Liver (tissue), 9 donors: ENCODE data around the gene PEX16. TPM values are rescaled to one million over a fixed set of nuclear protein-coding genes. Genes with fewer than 3 reads are reported as not detected.
A peak's percentile ranks its signal among the peaks of the same experiment; 100 is the strongest.

ENCODE experiments used
- DNase-seq: peaks from one replicate; pipeline ENCODE4 v3.0.0-alpha.2; 2017; ENCODE audit warnings: low spot score
- H3K27ac ChIP-seq, 2 donors: one replicate each; pipeline ENCODE4 v1.7.0; 2013; ENCODE audit warnings: inconsistent platforms in 2 of 2, low read length in 2 of 2, control low read depth in 1 of 2, low read depth in 1 of 2, mild to moderate bottlenecking in 1 of 2
- H3K27me3 ChIP-seq, 4 donors: one replicate each; pipeline versions ENCODE4 v1.6.1 to v1.7.0; 2013; ENCODE audit warnings: low read length in 3 of 4, inconsistent platforms in 1 of 4, mild to moderate bottlenecking in 1 of 4, moderate library complexity in 1 of 4; ENCODE audit not compliant: control insufficient read depth in 4 of 4, insufficient read depth in 4 of 4
- H3K36me3 ChIP-seq, 4 donors: one replicate each; pipeline versions ENCODE4 v1.6.1 to v1.7.0; 2013; ENCODE audit warnings: low read length in 3 of 4, mild to moderate bottlenecking in 3 of 4, low read depth in 1 of 4, moderate library complexity in 1 of 4; ENCODE audit not compliant: control insufficient read depth in 4 of 4, insufficient read depth in 3 of 4
- H3K4me1 ChIP-seq, 4 donors: one replicate each; pipeline versions ENCODE4 v1.6.1 to v1.7.0; 2013; ENCODE audit warnings: low read length in 3 of 4, mild to moderate bottlenecking in 3 of 4, moderate library complexity in 1 of 4; ENCODE audit not compliant: control insufficient read depth in 4 of 4, insufficient read depth in 4 of 4
- H3K4me3 ChIP-seq, 3 donors: one replicate each; pipeline versions ENCODE4 v1.6.1 to v1.7.0; 2013; ENCODE audit warnings: low read length in 3 of 3, control low read depth in 1 of 3, low read depth in 1 of 3, mild to moderate bottlenecking in 1 of 3
- H3K9ac ChIP-seq, 2 donors: one replicate each; pipeline ENCODE4 v1.7.0; 2013; ENCODE audit warnings: low read length in 2 of 2, mild to moderate bottlenecking in 2 of 2, moderate library complexity in 2 of 2, control low read depth in 1 of 2, low read depth in 1 of 2
- H3K9me3 ChIP-seq, 4 donors: one replicate each; pipeline versions ENCODE4 v1.6.1 to v1.7.0; 2013; ENCODE audit warnings: low read length in 3 of 4; ENCODE audit not compliant: control insufficient read depth in 4 of 4
- FOXA1 ChIP-seq: IDR thresholded peaks from 2 replicates; pipeline ENCODE4 v1.6.1; 2016; ENCODE audit warnings: antibody characterized with exemption
- FOXA2 ChIP-seq: IDR thresholded peaks from 2 replicates; pipeline ENCODE4 v1.6.1; 2016; ENCODE audit warnings: antibody characterized with exemption
- GABPA ChIP-seq, 2 donors: IDR thresholded peaks in 1 of 2; conservative IDR thresholded peaks in 1 of 2; 2 replicates each; pipeline ENCODE4 v1.6.1; 2016; ENCODE audit warnings: antibody characterized with exemption in 2 of 2, mild to moderate bottlenecking in 1 of 2, moderate library complexity in 1 of 2
- HNF4A ChIP-seq, 2 donors: conservative IDR thresholded peaks; 2 replicates each; pipeline ENCODE4 v1.6.1; 2016; ENCODE audit warnings: antibody characterized with exemption in 2 of 2, mild to moderate bottlenecking in 2 of 2
- JUND ChIP-seq, 2 donors: IDR thresholded peaks; 2 replicates each; pipeline ENCODE4 v1.6.1; 2016; ENCODE audit warnings: antibody characterized with exemption in 2 of 2
- NR2F2 ChIP-seq: IDR thresholded peaks from 2 replicates; pipeline ENCODE4 v1.6.1; 2016; ENCODE audit warnings: antibody characterized with exemption
- RAD21 ChIP-seq, 2 donors: IDR thresholded peaks; 2 replicates each; pipeline ENCODE4 v1.6.1; 2016; ENCODE audit warnings: antibody characterized with exemption in 2 of 2, mild to moderate bottlenecking in 2 of 2
- RXRA ChIP-seq, 2 donors: IDR thresholded peaks; 2 replicates each; pipeline ENCODE4 v1.6.1; 2017 to 2018; ENCODE audit warnings: antibody characterized with exemption in 2 of 2, mild to moderate bottlenecking in 1 of 2
- YY1 ChIP-seq: IDR thresholded peaks from 2 replicates; pipeline ENCODE4 v1.6.1; 2016; ENCODE audit warnings: antibody characterized with exemption, mild to moderate bottlenecking
- WGBS: extraction: QIAGEN DNeasy Blood & Tissue Kit; methylation state at CpG from one replicate; pipeline ENCODE4 v1.1.7; 2013; 5-methylcytosine and 5-hydroxymethylcytosine counted together
- polyA plus RNA-seq, 2 donors: library from polyadenylated mRNA; stranded (reverse) in 1 of 2; unstranded in 1 of 2; fragments of 200-250 nt in 1 of 2; fragments of >200 nt in 1 of 2; fragmentation: Nextera tagmentation in 1 of 2; extraction: Ambion mirVana in 1 of 2; gene quantifications; one replicate each; pipeline versions ENCODE4 v1.2.1 to v1.2.3, GENCODE V29; 2013 to 2015
- total RNA-seq, 2 donors: library from RNA; depleted of rRNA; stranded (reverse); fragments of >200 nt; gene quantifications; one replicate each; pipeline ENCODE4 v1.2.3, GENCODE V29; 2014
- TF ChIP-seq, protein P1 (sequence below): IDR thresholded peaks from 2 replicates; pipeline ENCODE4 v1.6.1; 2016; ENCODE audit warnings: antibody characterized with exemption
- TF ChIP-seq, protein P2 (sequence below): IDR thresholded peaks from 2 replicates; pipeline ENCODE4 v1.6.1; 2016; ENCODE audit warnings: antibody characterized with exemption
- TF ChIP-seq, protein P3 (sequence below): IDR thresholded peaks from 2 replicates; pipeline ENCODE4 v1.6.1; 2016; ENCODE audit warnings: antibody characterized with exemption, mild to moderate bottlenecking
- TF ChIP-seq, protein P4 (sequence below): fragments of 150-350 bp; IDR thresholded peaks from 2 replicates; pipeline ENCODE4 v1.5.1; 2017; ENCODE audit warnings: improper control_type of control experiment, low read depth, low read length; ENCODE audit not compliant: missing input control
- donor health status: healthy.
- donor health status: healthy.
- donor health status: healthy.
- donor health status: healthy.
- donor health status: healthy.

PEX16 gene
- total and polyA plus RNA-seq, 4 donors = 18.8 to 41.2 (median 29.8) TPM

DNA sequence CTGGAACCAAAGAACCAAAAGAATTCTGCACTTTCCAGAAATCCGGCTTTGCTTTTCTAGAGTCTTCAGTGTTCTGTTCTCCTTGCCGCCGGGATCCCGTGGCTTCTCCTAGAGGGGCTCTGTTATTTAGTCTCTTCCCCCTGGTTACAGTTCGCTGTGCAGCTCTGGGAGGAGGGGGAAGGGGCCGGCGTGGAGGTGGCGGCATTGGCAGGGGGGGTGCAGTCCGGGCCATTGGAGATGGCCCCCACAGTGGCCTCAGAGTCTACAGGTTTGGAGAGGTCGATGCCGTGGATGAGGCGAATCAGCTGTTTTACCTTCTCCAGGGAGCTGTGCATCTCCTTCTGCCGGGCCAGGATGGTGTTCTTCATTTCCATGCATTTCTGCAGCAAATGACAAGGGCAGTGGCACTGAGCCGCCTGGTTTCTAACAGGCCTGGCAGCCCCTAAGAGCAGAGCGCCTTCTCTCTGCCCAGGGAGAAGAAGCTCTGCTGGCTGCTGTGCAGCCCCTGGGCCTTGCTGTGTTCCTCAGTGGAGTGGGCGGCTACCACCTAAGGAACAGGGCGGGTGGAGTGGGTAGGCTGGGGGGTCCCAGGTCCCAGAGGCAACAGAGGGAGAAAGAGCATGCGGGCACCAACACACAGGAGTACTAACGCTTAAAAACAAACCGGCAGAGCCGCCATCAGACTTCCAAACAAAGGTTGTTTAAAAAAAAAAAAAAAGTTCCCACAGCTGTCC, 16.3 kb upstream of the PEX16 start:
- no peak for TF ChIP-seq RAD21 (IDR thresholded peaks at IDR 0.05)
- TF ChIP-seq, protein P1, sequence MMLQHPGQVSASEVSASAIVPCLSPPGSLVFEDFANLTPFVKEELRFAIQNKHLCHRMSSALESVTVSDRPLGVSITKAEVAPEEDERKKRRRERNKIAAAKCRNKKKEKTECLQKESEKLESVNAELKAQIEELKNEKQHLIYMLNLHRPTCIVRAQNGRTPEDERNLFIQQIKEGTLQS = no peak
- TF ChIP-seq JUND (IDR thresholded peaks at IDR 0.05) = no peak
- TF ChIP-seq, protein P2, sequence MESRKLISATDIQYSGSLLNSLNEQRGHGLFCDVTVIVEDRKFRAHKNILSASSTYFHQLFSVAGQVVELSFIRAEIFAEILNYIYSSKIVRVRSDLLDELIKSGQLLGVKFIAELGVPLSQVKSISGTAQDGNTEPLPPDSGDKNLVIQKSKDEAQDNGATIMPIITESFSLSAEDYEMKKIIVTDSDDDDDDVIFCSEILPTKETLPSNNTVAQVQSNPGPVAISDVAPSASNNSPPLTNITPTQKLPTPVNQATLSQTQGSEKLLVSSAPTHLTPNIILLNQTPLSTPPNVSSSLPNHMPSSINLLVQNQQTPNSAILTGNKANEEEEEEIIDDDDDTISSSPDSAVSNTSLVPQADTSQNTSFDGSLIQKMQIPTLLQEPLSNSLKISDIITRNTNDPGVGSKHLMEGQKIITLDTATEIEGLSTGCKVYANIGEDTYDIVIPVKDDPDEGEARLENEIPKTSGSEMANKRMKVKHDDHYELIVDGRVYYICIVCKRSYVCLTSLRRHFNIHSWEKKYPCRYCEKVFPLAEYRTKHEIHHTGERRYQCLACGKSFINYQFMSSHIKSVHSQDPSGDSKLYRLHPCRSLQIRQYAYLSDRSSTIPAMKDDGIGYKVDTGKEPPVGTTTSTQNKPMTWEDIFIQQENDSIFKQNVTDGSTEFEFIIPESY = no peak
- TF ChIP-seq, protein P3, sequence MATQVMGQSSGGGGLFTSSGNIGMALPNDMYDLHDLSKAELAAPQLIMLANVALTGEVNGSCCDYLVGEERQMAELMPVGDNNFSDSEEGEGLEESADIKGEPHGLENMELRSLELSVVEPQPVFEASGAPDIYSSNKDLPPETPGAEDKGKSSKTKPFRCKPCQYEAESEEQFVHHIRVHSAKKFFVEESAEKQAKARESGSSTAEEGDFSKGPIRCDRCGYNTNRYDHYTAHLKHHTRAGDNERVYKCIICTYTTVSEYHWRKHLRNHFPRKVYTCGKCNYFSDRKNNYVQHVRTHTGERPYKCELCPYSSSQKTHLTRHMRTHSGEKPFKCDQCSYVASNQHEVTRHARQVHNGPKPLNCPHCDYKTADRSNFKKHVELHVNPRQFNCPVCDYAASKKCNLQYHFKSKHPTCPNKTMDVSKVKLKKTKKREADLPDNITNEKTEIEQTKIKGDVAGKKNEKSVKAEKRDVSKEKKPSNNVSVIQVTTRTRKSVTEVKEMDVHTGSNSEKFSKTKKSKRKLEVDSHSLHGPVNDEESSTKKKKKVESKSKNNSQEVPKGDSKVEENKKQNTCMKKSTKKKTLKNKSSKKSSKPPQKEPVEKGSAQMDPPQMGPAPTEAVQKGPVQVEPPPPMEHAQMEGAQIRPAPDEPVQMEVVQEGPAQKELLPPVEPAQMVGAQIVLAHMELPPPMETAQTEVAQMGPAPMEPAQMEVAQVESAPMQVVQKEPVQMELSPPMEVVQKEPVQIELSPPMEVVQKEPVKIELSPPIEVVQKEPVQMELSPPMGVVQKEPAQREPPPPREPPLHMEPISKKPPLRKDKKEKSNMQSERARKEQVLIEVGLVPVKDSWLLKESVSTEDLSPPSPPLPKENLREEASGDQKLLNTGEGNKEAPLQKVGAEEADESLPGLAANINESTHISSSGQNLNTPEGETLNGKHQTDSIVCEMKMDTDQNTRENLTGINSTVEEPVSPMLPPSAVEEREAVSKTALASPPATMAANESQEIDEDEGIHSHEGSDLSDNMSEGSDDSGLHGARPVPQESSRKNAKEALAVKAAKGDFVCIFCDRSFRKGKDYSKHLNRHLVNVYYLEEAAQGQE = no peak
- no peak for TF ChIP-seq FOXA1
- TF ChIP-seq NR2F2 = no peak
- TF ChIP-seq YY1 = no peak
- TF ChIP-seq, protein P4, sequence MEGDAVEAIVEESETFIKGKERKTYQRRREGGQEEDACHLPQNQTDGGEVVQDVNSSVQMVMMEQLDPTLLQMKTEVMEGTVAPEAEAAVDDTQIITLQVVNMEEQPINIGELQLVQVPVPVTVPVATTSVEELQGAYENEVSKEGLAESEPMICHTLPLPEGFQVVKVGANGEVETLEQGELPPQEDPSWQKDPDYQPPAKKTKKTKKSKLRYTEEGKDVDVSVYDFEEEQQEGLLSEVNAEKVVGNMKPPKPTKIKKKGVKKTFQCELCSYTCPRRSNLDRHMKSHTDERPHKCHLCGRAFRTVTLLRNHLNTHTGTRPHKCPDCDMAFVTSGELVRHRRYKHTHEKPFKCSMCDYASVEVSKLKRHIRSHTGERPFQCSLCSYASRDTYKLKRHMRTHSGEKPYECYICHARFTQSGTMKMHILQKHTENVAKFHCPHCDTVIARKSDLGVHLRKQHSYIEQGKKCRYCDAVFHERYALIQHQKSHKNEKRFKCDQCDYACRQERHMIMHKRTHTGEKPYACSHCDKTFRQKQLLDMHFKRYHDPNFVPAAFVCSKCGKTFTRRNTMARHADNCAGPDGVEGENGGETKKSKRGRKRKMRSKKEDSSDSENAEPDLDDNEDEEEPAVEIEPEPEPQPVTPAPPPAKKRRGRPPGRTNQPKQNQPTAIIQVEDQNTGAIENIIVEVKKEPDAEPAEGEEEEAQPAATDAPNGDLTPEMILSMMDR = no peak
- no peak overlapping the region for H3K27ac ChIP-seq
- WGBS = 77% methylated on average over 21 of the region's 21 CpGs
- H3K9ac ChIP-seq = no peak overlapping the region
- H3K9me3 ChIP-seq = no peaks in the 10 kb centered on the region
- H3K36me3 ChIP-seq = peaks cover 2 to 15% (median 6%) of the 10 kb centered on the region in 4 donors
- no peak for DNase-seq
- no peak overlapping the region for H3K4me3 ChIP-seq
- no peaks in the 10 kb centered on the region for H3K27me3 ChIP-seq
- H3K4me1 ChIP-seq = peaks cover 10 to 23% (median 20%) of the 10 kb centered on the region in 4 donors

DNA sequence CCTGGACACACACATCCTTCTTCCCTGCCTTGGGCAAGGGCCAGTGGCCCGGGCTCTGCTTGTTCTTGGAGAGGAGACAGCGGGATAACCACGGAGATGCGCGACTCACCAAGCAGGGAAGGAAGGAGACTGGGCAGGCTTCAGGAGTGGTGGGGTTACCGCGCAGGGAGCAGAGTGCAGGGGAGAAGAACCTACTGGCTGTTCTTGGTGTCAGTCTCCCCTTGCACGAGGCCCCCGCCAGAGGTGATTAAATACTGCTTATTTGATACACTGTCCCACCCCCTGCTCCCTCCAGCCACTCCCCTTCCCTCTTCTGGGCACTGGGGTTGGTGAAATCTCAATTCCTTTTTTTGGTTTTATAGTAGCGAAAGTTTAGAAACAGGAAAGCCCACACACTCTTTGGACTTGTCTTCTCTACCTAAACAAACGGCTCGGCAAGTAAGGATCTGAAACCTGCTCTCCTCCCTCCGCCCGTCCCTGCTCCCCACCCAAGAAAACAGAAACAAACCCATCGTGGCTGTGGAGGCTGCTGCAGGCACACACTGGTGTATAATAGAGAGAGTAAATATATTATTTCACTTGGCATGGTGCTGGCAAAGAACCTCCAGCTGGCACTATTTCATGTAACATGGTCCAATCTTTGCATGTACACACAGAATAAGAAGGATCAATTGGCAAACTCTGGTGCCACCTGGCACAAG, 15.6 kb upstream of the PEX16 start:
- H3K4me1 ChIP-seq = peaks cover 10 to 23% (median 20%) of the 10 kb centered on the region in 4 donors
- no peak for DNase-seq
- no peak overlapping the region for H3K9ac ChIP-seq
- no peak overlapping the region for H3K27ac ChIP-seq
- H3K27me3 ChIP-seq = no peaks in the 10 kb centered on the region
- no peaks in the 10 kb centered on the region for H3K9me3 ChIP-seq
- no peak overlapping the region for H3K4me3 ChIP-seq
- H3K36me3 ChIP-seq = peaks cover 2 to 15% (median 6%) of the 10 kb centered on the region in 4 donors
- WGBS = 66% methylated on average over 15 of the region's 15 CpGs
- TF ChIP-seq FOXA2 (peak; percentile 29), GABPA (IDR thresholded peaks at IDR 0.05 in 1 of 2, conservative IDR thresholded peaks at IDR 0.05 in 1 of 2) (no peak), RAD21 (IDR thresholded peaks at IDR 0.05) (peak in 1 of 2 donors; percentile 30), HNF4A (conservative IDR thresholded peaks at IDR 0.05) (peak; percentile 13 to 38), YY1 (no peak), FOXA1 (no peak), RXRA (IDR thresholded peaks at IDR 0.05) (no peak)
- TF ChIP-seq, protein P3 = no peak
